HG02840 (cell line): Measurements from ENCODE around the gene ALDH7A1.

Source experiments
- ATAC-seq: cut with Tn5 transposase; IDR thresholded peaks from one replicate; pipeline ENCODE4 v1.9.1; 2021; ENCODE audit warnings: mild to moderate bottlenecking, moderate library complexity, moderate number of reproducible peaks; ENCODE audit not compliant: unreplicated experiment, low FRiP score

ALDH7A1 gene

GRCh38 chr5:126512451-126512850 is 82.6 kb downstream of the ALDH7A1 start:
- no peak for ATAC-seq

GRCh38 chr5:126511961-126512360 is 83.1 kb downstream of the ALDH7A1 start:
- ATAC-seq: no peak

GRCh38 chr5:126509339-126509738 is 85.7 kb downstream of the ALDH7A1 start:
- no peak for ATAC-seq

GRCh38 chr5:126508962-126509279 is 86.1 kb downstream of the ALDH7A1 start:
- ATAC-seq: no peak

GRCh38 chr5:126508251-126508961 is 86.6 kb downstream of the ALDH7A1 start:
- ATAC-seq: no peak

GRCh38 chr5:126506079-126506478 is 88.9 kb downstream of the ALDH7A1 start:
- ATAC-seq: no peak

- no peak for ATAC-seq
These were observed 91.4 kb downstream of the ALDH7A1 start for GRCh38 chr5:126503602-126504104.

- no peak for ATAC-seq
These were observed 93.6 kb downstream of the ALDH7A1 start for GRCh38 chr5:126501448-126501847.

GRCh38 chr5:126499853-126500342 is 95.1 kb downstream of the ALDH7A1 start:
- ATAC-seq: no peak

- no peak for ATAC-seq
These were observed 95.7 kb downstream of the ALDH7A1 start for GRCh38 chr5:126499278-126499677.

GRCh38 chr5:126497506-126497905 is 97.5 kb downstream of the ALDH7A1 start:
- no peak for ATAC-seq

GRCh38 chr5:126494393-126494792 is 100.6 kb downstream of the ALDH7A1 start:
- ATAC-seq: no peak

GRCh38 chr5:126492939-126493338 is 102.1 kb downstream of the ALDH7A1 start:
- ATAC-seq: no peak

- ATAC-seq: no peak
These were observed 104.7 kb downstream of the ALDH7A1 start for GRCh38 chr5:126490167-126490940.

GRCh38 chr5:126488443-126489065 is 106.5 kb downstream of the ALDH7A1 start:
- ATAC-seq: no peak

- ATAC-seq: no peak
These were observed 107.4 kb downstream of the ALDH7A1 start for GRCh38 chr5:126487596-126487995.

GRCh38 chr5:126486332-126486731 is 108.7 kb downstream of the ALDH7A1 start:
- no peak for ATAC-seq

GRCh38 chr5:126484253-126484652 is 110.8 kb downstream of the ALDH7A1 start:
- ATAC-seq: no peak

- no peak for ATAC-seq
These were observed 111.9 kb downstream of the ALDH7A1 start for GRCh38 chr5:126483156-126483555.

GRCh38 chr5:126482591-126482990 is 112.4 kb downstream of the ALDH7A1 start:
- ATAC-seq: no peak

- ATAC-seq: no peak
These were observed 113.8 kb downstream of the ALDH7A1 start for GRCh38 chr5:126481243-126481642.
